ENCODE measurements around the gene ABCC11. TPM values are rescaled to one million over a fixed set of nuclear protein-coding genes. Genes with fewer than 3 reads are reported as not detected.
A peak's percentile ranks its signal among the peaks of the same experiment; 100 is the strongest.
"Not testable (repeated sequence)": the region's sequence is repeated elsewhere in the genome, so short reads cannot be mapped to it uniquely, and the experiment has no call there.

Gene ABCC11
- polyA plus RNA-seq, 1 donor from 2014 or later = not detected

DNA sequence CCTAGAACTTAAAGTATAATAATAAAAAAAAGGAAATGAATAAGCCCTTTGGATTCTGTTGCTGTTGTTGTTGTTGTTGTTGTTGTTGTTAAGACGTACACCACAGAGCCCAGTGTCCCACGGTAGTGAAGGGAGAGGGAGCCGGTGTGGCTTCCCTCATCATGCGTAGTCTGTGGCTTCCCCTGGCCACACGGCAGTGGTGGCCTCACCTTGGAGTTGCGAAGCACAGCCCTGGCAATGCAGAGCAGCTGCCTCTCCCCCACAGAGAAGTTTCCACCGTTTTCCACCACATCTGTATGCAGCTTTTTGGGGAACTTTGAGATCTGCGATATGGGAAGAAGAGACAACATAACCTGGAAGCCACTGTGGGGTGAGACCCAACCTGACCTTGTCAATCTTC is 77.4 kb downstream of the ABCC11 start:
- Mint-ChIP-seq H3K9me3 (no peaks in the 10 kb centered on the region), H3K4me1 (peaks cover 0 to 2% (median 0%) of the 10 kb centered on the region in 3 donors), H3K4me3 (no peak overlapping the region), H3K36me3 (no peaks in the 10 kb centered on the region), H3K27me3 (peaks cover 3% of the 10 kb centered on the region), H3K27ac (peak overlapping the region in 1 of 3 donors; percentile 54)

DNA sequence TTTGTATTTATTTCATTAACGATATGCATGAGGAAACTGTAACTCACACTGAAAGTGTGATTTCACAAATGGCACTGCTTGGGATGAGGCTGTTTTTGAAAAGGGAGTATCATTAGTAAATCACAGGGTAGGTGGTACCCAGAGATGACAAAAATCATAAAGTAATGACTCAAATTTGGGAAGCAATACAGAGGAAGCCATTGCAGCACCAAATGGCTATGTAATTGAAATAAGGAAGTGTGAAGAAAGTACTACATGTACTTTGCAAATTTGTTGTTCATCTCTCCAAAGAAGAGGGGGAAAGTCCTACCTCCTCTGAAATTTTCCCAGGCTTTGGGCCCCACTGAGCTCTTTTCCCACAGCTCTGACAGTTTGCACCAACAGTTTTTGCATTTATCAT is 79.3 kb downstream of the ABCC11 start:
- Mint-ChIP-seq H3K36me3 (no peaks in the 10 kb centered on the region), H3K4me3 (no peak overlapping the region), H3K27me3 (no peaks in the 10 kb centered on the region), H3K4me1 (peaks cover 0 to 4% (median 0%) of the 10 kb centered on the region in 3 donors), H3K9me3 (no peaks in the 10 kb centered on the region), H3K27ac (no peak overlapping the region)

DNA sequence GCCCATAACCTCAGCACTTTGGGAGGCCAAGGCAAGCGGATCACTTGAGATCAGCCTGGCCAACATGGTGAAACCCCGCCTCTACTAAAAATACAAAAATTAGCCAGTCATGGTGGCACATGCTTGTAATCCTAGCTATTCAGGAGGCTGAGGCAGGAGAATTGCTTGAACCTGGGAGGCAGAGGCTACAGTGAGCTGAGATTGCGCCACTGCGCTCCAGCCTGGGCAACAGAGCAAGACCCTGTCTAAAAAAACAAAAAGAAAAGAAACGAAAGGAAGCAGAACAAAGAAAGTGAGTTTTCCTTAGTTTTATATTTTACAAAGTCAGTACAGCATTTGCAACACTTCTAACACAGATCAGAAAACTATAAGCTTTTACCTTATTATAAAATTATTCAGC is 80.7 kb downstream of the ABCC11 start:
- H3K27me3 Mint-ChIP-seq, H3K4me1 Mint-ChIP-seq, H3K36me3 Mint-ChIP-seq, H3K4me3 Mint-ChIP-seq, H3K27ac Mint-ChIP-seq, H3K9me3 Mint-ChIP-seq: not testable (repeated sequence)

DNA sequence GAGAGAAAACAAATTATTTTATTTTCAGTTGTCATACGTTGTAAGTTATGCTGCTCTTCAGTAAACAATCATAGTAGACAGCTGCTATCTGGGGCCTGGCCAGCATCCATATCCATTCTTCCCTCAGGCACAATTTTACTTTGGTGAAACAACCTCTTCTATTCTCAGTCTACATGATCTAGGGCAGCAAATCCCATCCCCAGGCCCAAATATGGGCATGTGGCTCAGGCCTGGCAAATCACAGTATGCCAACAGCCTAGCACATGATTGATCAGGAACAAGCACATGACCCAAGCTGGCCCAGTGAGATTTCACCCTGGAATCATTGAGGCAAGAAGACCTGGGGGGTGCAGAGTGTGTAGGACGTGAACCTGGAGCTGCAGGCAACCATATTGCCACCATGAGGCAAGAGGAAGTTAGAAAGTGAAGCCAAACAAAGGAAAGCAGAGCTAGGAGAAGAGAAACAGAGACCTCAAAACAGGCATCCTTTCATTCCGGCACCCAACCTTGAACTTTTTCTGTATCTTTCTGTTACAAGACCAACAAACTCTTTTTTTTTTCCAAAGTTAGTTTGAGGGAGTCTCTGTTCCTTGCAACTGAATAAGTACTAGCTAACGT is 81.3 kb downstream of the ABCC11 start:
- peak overlapping the region in 1 of 3 donors; percentile 96 for H3K27ac Mint-ChIP-seq
- H3K36me3 Mint-ChIP-seq = no peaks in the 10 kb centered on the region

DNA sequence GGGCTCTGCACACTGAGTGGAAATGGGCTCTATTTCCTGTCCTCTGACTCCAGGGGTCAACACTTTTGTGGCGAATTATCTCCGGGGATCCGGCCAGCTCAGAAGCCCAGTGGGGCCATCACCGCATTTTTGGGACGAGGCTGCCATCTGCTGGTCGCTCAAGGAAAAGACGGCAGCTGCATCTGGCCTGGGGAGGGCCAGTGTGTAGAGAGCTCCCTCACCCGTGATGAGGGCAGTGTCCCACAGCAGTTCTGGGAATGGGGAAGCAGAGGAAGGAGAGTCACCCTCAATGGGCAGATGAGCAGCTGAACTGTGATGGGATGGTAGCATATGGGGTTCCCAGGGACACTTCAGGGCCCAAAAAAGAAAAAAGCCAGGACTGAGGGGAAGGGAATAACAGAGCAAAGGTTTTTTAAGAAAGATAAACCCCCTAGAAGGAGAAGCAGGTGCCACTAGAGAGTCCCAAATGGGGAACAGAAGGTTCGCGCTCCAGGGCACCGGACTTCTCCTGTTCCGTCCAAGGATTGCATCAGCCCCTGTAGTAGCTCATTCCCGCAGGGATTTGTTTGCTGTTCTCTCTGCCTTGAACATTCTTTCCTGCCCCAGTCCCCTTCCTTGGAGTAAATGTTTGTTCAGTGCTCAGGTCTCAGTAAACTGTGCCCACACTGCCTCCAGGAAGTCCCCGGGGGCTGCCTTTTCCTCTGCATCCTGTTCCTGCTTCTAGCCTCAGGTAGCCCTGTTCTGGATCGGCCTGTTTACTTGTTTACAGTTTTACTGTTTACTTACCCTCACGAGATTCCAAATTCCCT is 82.2 kb downstream of the ABCC11 start:
- Mint-ChIP-seq H3K27me3 (no peaks in the 10 kb centered on the region), H3K9me3 (no peaks in the 10 kb centered on the region), H3K36me3 (no peaks in the 10 kb centered on the region), H3K4me1 (peaks cover 0 to 4% (median 0%) of the 10 kb centered on the region in 3 donors), H3K27ac (peak overlapping the region in 1 of 3 donors; percentile 14), H3K4me3 (peak overlapping the region in 1 of 4 donors; percentile 0)

More for the DNA sequence above, 81.3 kb downstream of the ABCC11 start:
- Mint-ChIP-seq H3K4me3 (no peak overlapping the region), H3K27me3 (no peaks in the 10 kb centered on the region), H3K9me3 (no peaks in the 10 kb centered on the region), H3K4me1 (peaks cover 0 to 4% (median 0%) of the 10 kb centered on the region in 3 donors)

DNA sequence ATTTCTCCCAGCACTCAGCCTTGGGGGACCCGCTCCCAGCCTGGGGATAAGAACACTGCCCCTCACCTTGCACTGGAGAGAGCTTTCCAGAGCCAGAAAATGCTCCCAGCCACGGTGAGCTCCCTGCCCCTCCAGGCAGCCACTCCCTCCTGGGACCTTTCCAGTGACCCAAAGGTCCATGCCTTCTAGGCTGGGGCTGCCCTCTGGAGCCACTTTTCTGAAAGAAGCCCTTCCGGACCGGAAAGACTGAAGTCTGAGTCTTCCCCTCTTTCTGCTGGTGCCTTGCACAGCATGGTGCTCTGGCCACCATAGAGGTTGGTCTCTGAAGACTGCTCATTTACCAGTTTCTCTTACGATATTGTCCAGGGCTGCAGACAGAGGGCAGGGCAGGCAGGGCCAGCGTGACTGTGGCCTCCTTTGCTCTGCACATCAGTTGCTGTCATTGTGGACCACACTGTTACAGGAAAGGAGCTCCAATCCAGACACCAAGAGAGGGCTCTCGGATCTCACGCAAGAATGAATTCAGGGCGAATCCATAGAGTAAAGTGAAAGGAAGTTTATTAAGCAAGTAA is 84.4 kb downstream of the ABCC11 start:
- Mint-ChIP-seq H3K9me3 (no peaks in the 10 kb centered on the region), H3K4me1 (peaks cover 0 to 4% (median 0%) of the 10 kb centered on the region in 3 donors), H3K4me3 (no peak overlapping the region), H3K27ac (no peak overlapping the region), H3K36me3 (no peaks in the 10 kb centered on the region), H3K27me3 (no peaks in the 10 kb centered on the region)

DNA sequence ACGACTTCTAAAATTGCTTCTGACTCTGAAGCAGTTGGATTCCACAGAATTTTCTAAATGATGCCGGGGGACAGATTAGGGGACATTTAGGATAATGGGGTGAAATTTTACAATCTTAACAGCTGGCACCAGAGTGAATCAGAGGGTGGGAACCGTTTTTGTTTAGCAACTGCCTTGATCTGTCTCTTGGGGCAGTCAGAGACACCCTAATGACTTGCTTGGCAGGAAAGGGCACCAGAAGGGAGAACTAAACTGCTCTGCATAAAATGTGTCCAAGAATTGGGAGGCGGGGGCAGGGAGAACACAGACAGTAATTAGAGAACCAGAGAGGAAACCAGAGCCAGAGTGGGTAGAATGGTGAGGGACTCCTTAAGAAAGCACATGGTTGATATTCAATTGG is 85.4 kb downstream of the ABCC11 start:
- Mint-ChIP-seq H3K27me3 (peaks cover 2% of the 10 kb centered on the region), H3K4me1 (peaks cover 0 to 6% (median 0%) of the 10 kb centered on the region in 3 donors), H3K9me3 (no peaks in the 10 kb centered on the region), H3K27ac (no peak overlapping the region), H3K4me3 (no peak overlapping the region), H3K36me3 (no peaks in the 10 kb centered on the region)

DNA sequence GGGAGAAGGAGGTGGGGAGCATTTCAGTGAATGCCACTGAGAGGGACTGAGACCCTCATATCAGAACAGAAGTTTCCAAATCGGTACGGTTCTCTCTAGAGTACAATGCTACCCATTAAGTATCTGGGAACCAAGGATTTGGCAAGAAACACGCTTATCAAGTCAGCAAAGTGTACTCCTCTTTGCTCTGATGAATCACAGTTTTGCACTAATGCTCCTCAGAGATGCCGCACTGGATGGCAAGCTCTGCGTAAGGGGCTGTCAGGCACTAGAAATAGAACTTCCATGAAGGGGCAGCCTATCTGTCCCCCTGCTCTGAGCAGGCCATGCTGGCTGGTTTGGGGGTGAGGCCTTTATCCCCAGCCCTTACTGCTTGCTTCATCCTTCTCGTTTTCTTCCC is 86.8 kb downstream of the ABCC11 start:
- Mint-ChIP-seq H3K27ac (no peak overlapping the region), H3K4me3 (no peak overlapping the region), H3K36me3 (no peaks in the 10 kb centered on the region), H3K9me3 (no peaks in the 10 kb centered on the region), H3K4me1 (peaks cover 0 to 6% (median 0%) of the 10 kb centered on the region in 3 donors), H3K27me3 (peaks cover 2% of the 10 kb centered on the region)

DNA sequence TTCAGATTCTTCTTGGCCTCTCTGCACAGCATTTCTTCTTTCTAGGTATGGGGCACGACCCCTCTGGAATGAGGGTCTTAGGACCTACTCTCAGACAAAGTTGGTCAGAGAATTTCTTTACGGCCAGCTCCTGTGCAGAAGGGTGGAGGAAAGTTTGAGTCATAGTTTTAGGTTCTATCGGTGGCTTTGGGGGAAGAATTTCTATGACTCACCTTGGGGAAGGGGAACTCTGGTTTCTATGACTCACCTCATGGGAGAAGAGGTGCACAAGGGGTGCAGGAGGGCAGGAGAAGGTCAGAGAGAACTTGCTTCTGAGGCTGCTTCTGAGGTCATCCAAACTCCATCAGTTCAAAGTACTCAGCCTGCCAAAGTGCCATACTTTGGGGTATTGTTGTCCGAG is 89.0 kb downstream of the ABCC11 start:
- peaks cover 2% of the 10 kb centered on the region for H3K27me3 Mint-ChIP-seq
- no peak overlapping the region for H3K27ac Mint-ChIP-seq
- H3K36me3 Mint-ChIP-seq = no peaks in the 10 kb centered on the region
- H3K4me3 Mint-ChIP-seq = no peak overlapping the region
- H3K4me1 Mint-ChIP-seq = peaks cover 0 to 2% (median 0%) of the 10 kb centered on the region in 3 donors
- H3K9me3 Mint-ChIP-seq = no peaks in the 10 kb centered on the region

DNA sequence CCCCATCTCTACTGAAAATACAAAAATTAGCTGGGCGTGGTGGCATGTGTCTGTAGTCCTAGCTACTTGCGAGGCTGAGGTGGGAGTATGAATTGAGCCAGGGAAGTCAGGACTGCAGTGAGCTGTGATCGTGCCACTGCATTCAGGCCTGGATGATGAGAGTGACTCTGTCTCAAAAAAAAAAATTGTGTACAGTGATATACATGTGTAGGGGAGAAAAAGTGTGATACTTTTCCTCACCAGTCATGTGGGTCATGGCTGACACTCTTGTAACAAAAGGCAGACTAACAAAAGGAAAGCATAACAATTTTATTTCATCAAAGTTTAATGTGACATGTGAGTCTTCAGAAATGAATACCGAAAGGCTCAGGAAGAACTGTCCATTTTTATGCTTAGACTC is 89.5 kb downstream of the ABCC11 start:
- H3K27me3 Mint-ChIP-seq = peaks cover 2% of the 10 kb centered on the region
- no peak overlapping the region for H3K27ac Mint-ChIP-seq
- H3K4me3 Mint-ChIP-seq = no peak overlapping the region
- H3K36me3 Mint-ChIP-seq = no peaks in the 10 kb centered on the region
- no peaks in the 10 kb centered on the region for H3K9me3 Mint-ChIP-seq
- H3K4me1 Mint-ChIP-seq = peaks cover 0 to 2% (median 0%) of the 10 kb centered on the region in 3 donors

DNA sequence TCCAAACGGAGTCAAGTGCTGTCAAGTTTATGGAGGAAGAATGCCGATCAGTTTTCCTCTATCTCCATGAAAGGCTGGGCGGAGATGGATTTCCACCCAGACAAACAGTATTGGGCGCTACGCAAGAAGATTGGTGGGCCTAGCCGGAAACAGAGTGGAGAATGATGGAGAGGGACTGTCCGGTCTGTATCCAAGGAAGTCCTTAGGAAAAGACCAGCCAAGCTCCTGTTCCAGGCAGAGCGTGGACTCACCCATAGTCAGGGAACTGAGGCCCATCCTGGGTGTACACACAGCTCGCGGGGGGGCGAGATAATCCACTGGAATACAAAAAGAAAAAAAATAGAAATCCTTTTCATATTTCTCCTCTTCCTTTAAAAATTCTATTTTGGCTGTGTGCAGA is 90.0 kb downstream of the ABCC11 start:
- H3K27ac Mint-ChIP-seq = no peak overlapping the region
- H3K27me3 Mint-ChIP-seq = peaks cover 2% of the 10 kb centered on the region
- no peaks in the 10 kb centered on the region for H3K36me3 Mint-ChIP-seq
- peaks cover 0 to 2% (median 0%) of the 10 kb centered on the region in 3 donors for H3K4me1 Mint-ChIP-seq
- no peak overlapping the region for H3K4me3 Mint-ChIP-seq
- H3K9me3 Mint-ChIP-seq = no peaks in the 10 kb centered on the region

DNA sequence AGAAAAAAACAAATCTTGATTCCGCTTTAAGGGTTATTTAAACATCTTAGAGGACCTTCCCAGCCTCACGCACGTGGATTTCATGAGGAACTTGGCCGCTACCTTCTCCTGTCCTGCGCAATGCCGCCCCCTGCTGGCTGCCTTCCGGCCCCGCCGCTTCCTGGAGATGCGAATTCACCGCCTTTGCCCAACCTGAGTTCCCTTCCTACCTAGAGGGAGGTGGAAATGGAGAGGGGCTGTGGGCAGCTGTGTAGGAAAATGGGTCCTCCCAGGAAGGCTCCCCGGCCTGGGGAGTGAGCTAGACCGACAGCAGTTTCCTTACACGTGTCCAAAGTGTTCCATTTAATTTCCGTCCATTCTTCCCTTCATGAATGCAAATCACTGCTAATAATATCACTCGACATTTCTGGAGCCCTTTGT is 90.5 kb downstream of the ABCC11 start:
- H3K4me3 Mint-ChIP-seq = peak overlapping the region in 1 of 4 donors; percentile 73
- H3K27me3 Mint-ChIP-seq = peaks cover 2% of the 10 kb centered on the region
- peaks cover 0 to 2% (median 0%) of the 10 kb centered on the region in 3 donors for H3K4me1 Mint-ChIP-seq
- H3K27ac Mint-ChIP-seq = no peak overlapping the region
- H3K9me3 Mint-ChIP-seq = no peaks in the 10 kb centered on the region
- no peaks in the 10 kb centered on the region for H3K36me3 Mint-ChIP-seq

DNA sequence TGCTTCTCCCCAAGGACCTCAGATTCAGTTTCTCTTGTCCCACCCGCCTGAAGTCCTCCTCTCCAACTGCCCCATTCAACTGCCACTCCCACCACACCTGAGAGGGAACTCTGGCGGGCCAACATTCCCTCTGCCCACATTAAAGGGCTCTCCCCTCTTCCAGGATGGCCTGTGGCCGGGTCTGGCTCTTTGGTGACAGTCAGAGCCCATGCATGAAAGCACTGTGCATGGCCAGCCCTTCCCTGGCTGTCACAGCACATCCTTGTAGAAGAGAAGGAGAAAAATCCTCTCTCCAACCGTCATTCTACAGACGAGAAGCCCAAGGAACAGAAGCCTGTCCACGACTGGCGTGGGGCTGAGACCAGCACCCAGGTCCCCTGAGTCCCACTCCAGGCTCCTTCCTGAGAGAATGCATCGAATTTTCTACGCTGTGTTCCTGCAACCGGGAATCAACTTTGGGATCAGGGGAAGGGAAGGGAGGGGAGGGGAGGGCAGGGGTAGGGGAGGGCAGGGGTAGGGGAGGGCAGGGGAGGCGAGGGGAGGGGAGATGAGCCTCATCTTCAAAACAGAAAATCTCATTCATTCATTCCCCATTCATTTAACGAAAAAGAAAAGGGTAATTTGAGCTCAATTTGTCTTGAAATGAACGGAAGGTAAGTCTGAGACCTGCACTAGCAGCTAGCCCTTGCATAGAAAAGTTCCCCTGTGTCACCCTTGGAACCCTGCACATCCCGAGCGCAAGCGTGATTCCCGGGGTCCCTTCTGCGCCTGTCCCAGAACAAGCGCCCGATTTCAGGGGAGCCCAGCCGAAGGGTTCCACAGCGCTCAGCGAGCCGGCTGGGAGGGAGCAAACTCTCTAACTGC is 91.2 kb downstream of the ABCC11 start, which contains the start of gene ABCC12:
TSS of gene ABCC12 (minus strand) at position 68 of the 864 bp plus-strand sequence. CDS start 9,569 bp downstream, outside the sequence.
- Mint-ChIP-seq H3K4me1 (peaks cover 0 to 2% (median 0%) of the 10 kb centered on the region in 3 donors), H3K4me3 (peak within 1 kb of the TSS in 1 of 4 donors; percentile 73), H3K27ac (no peak within 1 kb of the TSS), H3K36me3 (no peaks in the 10 kb centered on the region), H3K9me3 (no peaks in the 10 kb centered on the region), H3K27me3 (peaks cover 2% of the 10 kb centered on the region)

DNA sequence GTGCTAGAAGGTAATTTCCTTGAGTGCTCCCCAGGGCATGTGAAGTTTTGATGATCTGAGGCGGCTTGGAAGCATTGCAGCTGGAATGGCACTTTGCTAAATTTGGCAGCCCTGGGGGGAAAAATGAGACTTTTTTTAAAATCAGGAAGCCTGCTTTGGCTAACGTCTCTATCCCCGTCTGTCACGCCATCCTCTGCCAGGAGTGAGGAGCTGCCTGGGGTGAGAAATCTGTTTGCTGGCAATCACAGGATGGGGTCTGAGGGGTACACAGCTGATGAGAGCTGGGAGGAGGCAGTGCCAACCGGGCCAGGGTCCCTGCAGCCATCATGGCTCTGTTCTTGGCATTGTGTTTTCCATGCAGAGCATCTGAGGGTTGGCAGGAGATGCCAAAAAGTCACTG is 93.6 kb downstream of the ABCC11 start:
- Mint-ChIP-seq H3K4me1 (peaks cover 0 to 2% (median 0%) of the 10 kb centered on the region in 3 donors), H3K27me3 (peaks cover 2% of the 10 kb centered on the region), H3K36me3 (no peaks in the 10 kb centered on the region), H3K27ac (no peak overlapping the region), H3K4me3 (no peak overlapping the region), H3K9me3 (peaks cover 0 to 5% (median 0%) of the 10 kb centered on the region in 3 donors)

Data from IgD-negative memory B cell (primary cell).